NCI-H226 (cell line): Measurements from ENCODE around the gene ZNF384.
"Not testable (repeated sequence)": the region's sequence is repeated elsewhere in the genome, so short reads cannot be mapped to it uniquely, and the experiment has no call there.

ENCODE experiments used
- DNase-seq: peaks from one replicate; pipeline ENCODE4 v3.0.0-alpha.2; 2015

Gene ZNF384

GRCh38 chr12:6688999-6689882 is at the start of gene ZNF384:
Gene ZNF384, minus strand, starts transcription at chr12:6689375. Its CDS starts 9,855 bp downstream, at chr12:6679520.
- DNase-seq: peak; percentile 100

GRCh38 chr12:6736754-6737153 is 47.6 kb upstream of the ZNF384 start:
- DNase-seq: no peak

- DNase-seq: peak; percentile 18
Measured at GRCh38 chr12:6735448-6736191, 46.4 kb upstream of the ZNF384 start.

- DNase-seq: no peak
Measured at GRCh38 chr12:6734506-6735387, 45.6 kb upstream of the ZNF384 start.

GRCh38 chr12:6730169-6730568 is 41.0 kb upstream of the ZNF384 start:
- DNase-seq: no peak

GRCh38 chr12:6729186-6729585 is 40.0 kb upstream of the ZNF384 start:
- DNase-seq: no peak

GRCh38 chr12:6725350-6725749 is 36.2 kb upstream of the ZNF384 start:
- no peak for DNase-seq

GRCh38 chr12:6724409-6724797 is 35.2 kb upstream of the ZNF384 start:
- DNase-seq: no peak

- DNase-seq: peak; percentile 98
Measured at GRCh38 chr12:6723607-6724408, 34.6 kb upstream of the ZNF384 start, which contains the start of gene COPS7A. Gene COPS7A, plus strand, starts transcription at chr12:6724046. Its CDS starts 611 bp downstream, at chr12:6724657.

- DNase-seq: no peak
Measured at GRCh38 chr12:6722863-6723262, 33.7 kb upstream of the ZNF384 start.

- no peak for DNase-seq
Measured at GRCh38 chr12:6716874-6717437, 27.8 kb upstream of the ZNF384 start.

- not testable (repeated sequence) for DNase-seq
Measured at GRCh38 chr12:6716031-6716873, 27.1 kb upstream of the ZNF384 start.

GRCh38 chr12:6708960-6709394 is 19.8 kb upstream of the ZNF384 start:
- no peak for DNase-seq

GRCh38 chr12:6708351-6708750 is 19.2 kb upstream of the ZNF384 start:
- DNase-seq: not testable (repeated sequence)

- DNase-seq: no peak
Measured at GRCh38 chr12:6703631-6704030, 14.5 kb upstream of the ZNF384 start.

GRCh38 chr12:6701078-6701768 is 12.0 kb upstream of the ZNF384 start:
- DNase-seq: no peak

GRCh38 chr12:6700646-6701051 is 11.5 kb upstream of the ZNF384 start, which contains the start of gene PIANP:
Gene PIANP, minus strand, starts transcription at chr12:6700815. Its CDS starts 2,754 bp downstream, at chr12:6698061.
- no peak for DNase-seq

- DNase-seq: no peak
Measured at GRCh38 chr12:6699989-6700645, 10.9 kb upstream of the ZNF384 start.
